Measurements from ENCODE around the gene CHL1.

Gene CHL1

DNA sequence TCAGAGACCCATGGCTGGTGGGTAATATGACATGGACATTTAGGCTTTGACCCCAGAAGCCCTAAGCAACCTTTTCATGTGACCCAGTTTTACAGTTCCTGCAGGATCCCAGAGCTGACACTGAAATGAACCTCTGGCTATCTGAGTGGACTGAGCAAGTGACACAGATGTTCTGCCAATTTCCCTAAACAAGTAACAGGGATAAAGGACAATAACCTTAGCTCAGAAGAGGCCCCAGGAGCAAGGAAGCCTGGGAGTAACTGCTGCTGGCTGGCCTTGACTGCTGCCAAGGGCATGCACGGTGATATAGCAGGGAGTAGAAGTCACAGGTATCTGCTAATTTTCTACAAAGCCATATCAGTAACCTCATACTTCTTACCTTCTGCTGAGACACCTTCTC, 177.9 kb downstream of the CHL1 start:
- H3K4me3 ChIP-seq (ENCODE audit: low read depth, low read length), result no peak overlapping the region
- CTCF ChIA-PET, result no interaction called here
- no peak for DNase-seq (ENCODE audit: low read depth, low spot score)
- POLR2A ChIA-PET, result no interaction called here
- TF ChIP-seq, protein P1, sequence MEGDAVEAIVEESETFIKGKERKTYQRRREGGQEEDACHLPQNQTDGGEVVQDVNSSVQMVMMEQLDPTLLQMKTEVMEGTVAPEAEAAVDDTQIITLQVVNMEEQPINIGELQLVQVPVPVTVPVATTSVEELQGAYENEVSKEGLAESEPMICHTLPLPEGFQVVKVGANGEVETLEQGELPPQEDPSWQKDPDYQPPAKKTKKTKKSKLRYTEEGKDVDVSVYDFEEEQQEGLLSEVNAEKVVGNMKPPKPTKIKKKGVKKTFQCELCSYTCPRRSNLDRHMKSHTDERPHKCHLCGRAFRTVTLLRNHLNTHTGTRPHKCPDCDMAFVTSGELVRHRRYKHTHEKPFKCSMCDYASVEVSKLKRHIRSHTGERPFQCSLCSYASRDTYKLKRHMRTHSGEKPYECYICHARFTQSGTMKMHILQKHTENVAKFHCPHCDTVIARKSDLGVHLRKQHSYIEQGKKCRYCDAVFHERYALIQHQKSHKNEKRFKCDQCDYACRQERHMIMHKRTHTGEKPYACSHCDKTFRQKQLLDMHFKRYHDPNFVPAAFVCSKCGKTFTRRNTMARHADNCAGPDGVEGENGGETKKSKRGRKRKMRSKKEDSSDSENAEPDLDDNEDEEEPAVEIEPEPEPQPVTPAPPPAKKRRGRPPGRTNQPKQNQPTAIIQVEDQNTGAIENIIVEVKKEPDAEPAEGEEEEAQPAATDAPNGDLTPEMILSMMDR (IDR thresholded peaks at IDR 0.05; ENCODE audit: insufficient read depth, low read length, missing control alignments), result no peak

GRCh38 chr3:377158-377561, 180.6 kb downstream of the CHL1 start:
- ChIA-PET CTCF (no interaction called here), POLR2A (no interaction called here)
- TF ChIP-seq, protein P1 (IDR thresholded peaks at IDR 0.05; ENCODE audit: insufficient read depth, low read length, missing control alignments), result no peak
- DNase-seq (ENCODE audit: low read depth, low spot score), result no peak
- no peak overlapping the region for H3K4me3 ChIP-seq (ENCODE audit: low read depth, low read length)

GRCh38 chr3:380801-381200, 184.2 kb downstream of the CHL1 start:
- ChIA-PET POLR2A (no interaction called here), CTCF (no interaction called here)
- DNase-seq (ENCODE audit: low read depth, low spot score), result no peak
- H3K4me3 ChIP-seq (ENCODE audit: low read depth, low read length), result no peak overlapping the region
- TF ChIP-seq, protein P1 (IDR thresholded peaks at IDR 0.05; ENCODE audit: insufficient read depth, low read length, missing control alignments), result no peak

- TF ChIP-seq, protein P1 (IDR thresholded peaks at IDR 0.05; ENCODE audit: insufficient read depth, low read length, missing control alignments), result no peak
- no peak overlapping the region for H3K4me3 ChIP-seq (ENCODE audit: low read depth, low read length)
- DNase-seq (ENCODE audit: low read depth, low spot score), result no peak
- ChIA-PET CTCF (no interaction called here), POLR2A (no interaction called here)
These were observed 188.6 kb downstream of the CHL1 start for GRCh38 chr3:385151-385550.

DNA sequence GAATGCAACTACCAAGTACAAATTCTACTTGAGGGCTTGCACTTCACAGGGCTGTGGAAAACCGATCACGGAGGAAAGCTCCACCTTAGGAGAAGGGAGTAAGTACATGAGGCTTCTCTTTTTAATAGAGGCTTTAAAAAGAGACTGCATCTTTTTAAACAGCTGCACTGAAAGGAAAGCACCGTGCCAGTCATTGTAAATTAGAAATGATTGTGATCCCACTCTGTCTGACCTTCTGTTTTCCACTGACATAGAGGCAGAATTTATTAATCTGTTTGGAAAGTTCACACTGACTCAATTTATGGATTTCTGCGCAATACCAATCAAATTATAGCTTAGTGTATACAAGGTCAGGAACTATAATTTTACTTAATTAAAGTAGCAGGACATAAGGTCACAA, 198.2 kb downstream of the CHL1 start:
- no peak overlapping the region for H3K4me3 ChIP-seq (ENCODE audit: low read depth, low read length)
- ChIA-PET CTCF (no interaction called here), POLR2A (no interaction called here)
- DNase-seq (ENCODE audit: low read depth, low spot score), result no peak
- TF ChIP-seq, protein P1 (IDR thresholded peaks at IDR 0.05; ENCODE audit: insufficient read depth, low read length, missing control alignments), result no peak

DNA sequence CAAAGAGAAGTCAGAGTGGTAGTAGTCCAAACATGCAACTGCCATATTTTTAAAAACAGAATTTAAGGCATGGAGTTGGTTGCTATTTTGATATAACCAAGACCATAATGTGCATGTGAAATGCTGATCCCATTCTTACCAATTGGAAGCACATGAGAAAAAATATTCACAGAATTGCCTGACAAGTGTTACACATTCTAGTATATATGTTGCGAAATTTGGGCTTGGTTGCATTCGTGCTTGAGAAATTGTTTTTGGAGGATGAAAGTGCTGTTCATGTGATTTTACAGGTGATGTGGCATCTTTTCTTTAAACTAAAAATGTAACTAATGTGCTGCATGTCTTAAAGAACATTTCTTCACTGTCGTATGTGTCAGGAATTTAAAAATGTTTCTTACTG, 199.7 kb downstream of the CHL1 start:
- DNase-seq (ENCODE audit: low read depth, low spot score), result no peak
- TF ChIP-seq, protein P1 (IDR thresholded peaks at IDR 0.05; ENCODE audit: insufficient read depth, low read length, missing control alignments), result no peak
- POLR2A ChIA-PET, result no interaction called here
- no peak overlapping the region for H3K4me3 ChIP-seq (ENCODE audit: low read depth, low read length)
- CTCF ChIA-PET, result no interaction called here

All from AG04449 (cell line).